GM12892 (cell line): ENCODE data around the gene PARVB.

Experiments used
- POLR2A ChIP-seq: IDR thresholded peaks from 2 replicates; pipeline ENCODE4 v1.6.1; 2011; ENCODE audit warnings: low read depth, low read length, control low read depth
- TAF1 ChIP-seq: IDR thresholded peaks from 2 replicates; pipeline ENCODE4 v1.6.1; 2011; ENCODE audit warnings: low read depth, mild to moderate bottlenecking, control low read depth, low read length, borderline replicate concordance

- TF ChIP-seq POLR2A (no peak), TAF1 (no peak)
These were observed 67.6 kb downstream of the PARVB start for GRCh38 chr22:44091751-44092150.
